SK-N-SH treated with all-trans-retinoic acid at 6 μM for 48 hours (cell line): ENCODE data around the gene HS3ST4.

Source experiments
- ATAC-seq: fragments of 200-7000 bp; cut with Tn5 transposase; 3 replicates; pipeline ENCODE4 v1.9.1; 2020; ENCODE audit warnings: mild to moderate bottlenecking, moderate library complexity
- ARNTL ChIP-seq: fragments of 450-650 bp; formaldehyde crosslinking; IDR thresholded peaks from 2 replicates; pipeline ENCODE4 v1.5.0; 2020; ENCODE audit warnings: low read depth, mild to moderate bottlenecking, moderate library complexity, borderline replicate concordance
- BACH2 ChIP-seq: fragments of 250-450 bp; sonication (Bioruptor Pico); IDR thresholded peaks from 2 replicates; pipeline ENCODE4 v1.9.0; 2021; ENCODE audit warnings: mild to moderate bottlenecking, borderline replicate concordance
- CSDC2 ChIP-seq: fragments of 250-450 bp; sonication (Bioruptor Pico); IDR thresholded peaks from 2 replicates; pipeline ENCODE4 v1.5.0; 2020; ENCODE audit warnings: mild to moderate bottlenecking, moderate library complexity
- ESRRG ChIP-seq: fragments of 250-450 bp; sonication (Bioruptor Pico); IDR thresholded peaks from 2 replicates; pipeline ENCODE4 v1.6.1; 2021; ENCODE audit warnings: mild to moderate bottlenecking
- GLIS3 ChIP-seq: fragments of 250-450 bp; sonication (Bioruptor Pico); IDR thresholded peaks from 2 replicates; pipeline ENCODE4 v1.5.0; 2020; ENCODE audit warnings: mild to moderate bottlenecking, moderate library complexity
- OSR1 ChIP-seq: fragments of 250-450 bp; sonication (Bioruptor Pico); IDR thresholded peaks from 2 replicates; pipeline ENCODE4 v1.8.0; 2022; ENCODE audit warnings: moderate library complexity, mild to moderate bottlenecking, inconsistent platforms
- PPARA ChIP-seq: fragments of 250-450 bp; sonication (Bioruptor Pico); IDR thresholded peaks from 2 replicates; pipeline ENCODE4 v1.5.0; 2020; ENCODE audit warnings: mild to moderate bottlenecking, borderline replicate concordance
- RARB ChIP-seq: fragments of 250-450 bp; sonication (Bioruptor Pico); IDR thresholded peaks from 2 replicates; pipeline ENCODE4 v1.8.0; 2021; ENCODE audit warnings: mild to moderate bottlenecking, moderate library complexity
- SNAI2 ChIP-seq: fragments of 250-450 bp; sonication (Bioruptor Pico); IDR thresholded peaks from 2 replicates; pipeline ENCODE4 v1.5.0; 2020; ENCODE audit warnings: mild to moderate bottlenecking, moderate library complexity
- TCF4 ChIP-seq: fragments of 250-450 bp; sonication (Bioruptor Pico); IDR thresholded peaks from 2 replicates; pipeline ENCODE4 v1.8.0; 2021; ENCODE audit warnings: mild to moderate bottlenecking, moderate library complexity, borderline replicate concordance
- TOX ChIP-seq: fragments of 250-450 bp; sonication (Bioruptor Pico); IDR thresholded peaks from 2 replicates; pipeline ENCODE4 v1.8.0; 2021; ENCODE audit warnings: mild to moderate bottlenecking, moderate library complexity, borderline replicate concordance
- ZC3H10 ChIP-seq: fragments of 250-450 bp; sonication (Bioruptor Pico); IDR thresholded peaks from 2 replicates; pipeline ENCODE4 v1.5.1; 2021; ENCODE audit warnings: mild to moderate bottlenecking, moderate library complexity
- ZFP3 ChIP-seq: fragments of 250-450 bp; sonication (Bioruptor Pico); IDR thresholded peaks from 2 replicates; pipeline ENCODE4 v1.5.0; 2020; ENCODE audit warnings: mild to moderate bottlenecking, moderate library complexity
- ZFP30 ChIP-seq: fragments of 450-650 bp; formaldehyde crosslinking; IDR thresholded peaks from 2 replicates; pipeline ENCODE4 v1.5.0; 2022; ENCODE audit warnings: mild to moderate bottlenecking, moderate library complexity
- ZNF565 ChIP-seq: fragments of 450-650 bp; formaldehyde crosslinking; conservative IDR thresholded peaks from 2 replicates; pipeline ENCODE4 v1.5.0; 2020; ENCODE audit warnings: low read depth, mild to moderate bottlenecking, moderate library complexity
- ZNF70 ChIP-seq: fragments of 450-650 bp; formaldehyde crosslinking; IDR thresholded peaks from 2 replicates; pipeline ENCODE4 v1.5.0; 2020; ENCODE audit warnings: mild to moderate bottlenecking, moderate library complexity
- ZNF8 ChIP-seq: fragments of 450-650 bp; formaldehyde crosslinking; IDR thresholded peaks from 2 replicates; pipeline ENCODE4 v1.5.0; 2020; ENCODE audit warnings: mild to moderate bottlenecking, moderate library complexity
- TF ChIP-seq, protein P1 (sequence below): fragments of 250-450 bp; sonication (Bioruptor Pico); IDR thresholded peaks from 2 replicates; pipeline ENCODE4 v1.5.0; 2020; ENCODE audit warnings: mild to moderate bottlenecking, moderate library complexity
- TF ChIP-seq, protein P2 (sequence below): fragments of 250-450 bp; sonication (Bioruptor Pico); IDR thresholded peaks from 2 replicates; pipeline ENCODE4 v1.5.1; 2021; ENCODE audit warnings: mild to moderate bottlenecking, moderate library complexity
- TF ChIP-seq, protein P3 (sequence below): fragments of 250-450 bp; sonication (Bioruptor Pico); IDR thresholded peaks from 2 replicates; pipeline ENCODE4 v1.8.0; 2021; ENCODE audit warnings: low read depth, mild to moderate bottlenecking, moderate library complexity, borderline replicate concordance
- TF ChIP-seq, protein P4 (sequence below): fragments of 250-450 bp; sonication (Bioruptor Pico); IDR thresholded peaks from 2 replicates; pipeline ENCODE4 v1.8.0; 2020; ENCODE audit warnings: mild to moderate bottlenecking, moderate library complexity, borderline replicate concordance
- TF ChIP-seq, protein P5 (sequence below): fragments of 250-450 bp; sonication (Bioruptor Pico); IDR thresholded peaks from 2 replicates; pipeline ENCODE4 v1.5.1; 2020; ENCODE audit warnings: low read depth, mild to moderate bottlenecking, moderate library complexity

The HS3ST4 gene

DNA sequence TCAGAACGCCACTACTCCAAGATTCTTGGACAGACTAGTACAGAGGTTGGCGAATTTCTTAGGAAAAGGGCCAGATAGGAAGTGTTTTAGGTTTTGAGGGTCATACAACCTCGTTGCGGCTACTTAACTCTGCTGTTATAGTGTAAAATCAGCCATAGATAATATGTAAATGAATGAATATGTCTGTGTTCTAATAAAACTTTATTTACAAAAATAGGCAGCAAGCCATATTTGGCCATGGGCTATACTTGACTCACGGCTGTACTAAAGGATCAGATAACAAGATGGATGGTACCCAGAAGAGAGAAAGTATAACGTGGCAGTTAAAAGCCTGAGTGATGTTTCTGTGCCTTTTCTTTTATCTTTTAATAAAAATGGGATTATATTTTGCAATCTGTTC lies 125.5 kb downstream of the HS3ST4 start:
- no peak for TF ChIP-seq OSR1 (CRISPR knock-in tag)
- no peak for TF ChIP-seq RARB (CRISPR knock-in tag)
- TF ChIP-seq GLIS3 (CRISPR knock-in tag) = no peak
- TF ChIP-seq ZFP3 (CRISPR knock-in tag) = no peak
- TF ChIP-seq ZNF8 = no peak
- TF ChIP-seq, protein P1, sequence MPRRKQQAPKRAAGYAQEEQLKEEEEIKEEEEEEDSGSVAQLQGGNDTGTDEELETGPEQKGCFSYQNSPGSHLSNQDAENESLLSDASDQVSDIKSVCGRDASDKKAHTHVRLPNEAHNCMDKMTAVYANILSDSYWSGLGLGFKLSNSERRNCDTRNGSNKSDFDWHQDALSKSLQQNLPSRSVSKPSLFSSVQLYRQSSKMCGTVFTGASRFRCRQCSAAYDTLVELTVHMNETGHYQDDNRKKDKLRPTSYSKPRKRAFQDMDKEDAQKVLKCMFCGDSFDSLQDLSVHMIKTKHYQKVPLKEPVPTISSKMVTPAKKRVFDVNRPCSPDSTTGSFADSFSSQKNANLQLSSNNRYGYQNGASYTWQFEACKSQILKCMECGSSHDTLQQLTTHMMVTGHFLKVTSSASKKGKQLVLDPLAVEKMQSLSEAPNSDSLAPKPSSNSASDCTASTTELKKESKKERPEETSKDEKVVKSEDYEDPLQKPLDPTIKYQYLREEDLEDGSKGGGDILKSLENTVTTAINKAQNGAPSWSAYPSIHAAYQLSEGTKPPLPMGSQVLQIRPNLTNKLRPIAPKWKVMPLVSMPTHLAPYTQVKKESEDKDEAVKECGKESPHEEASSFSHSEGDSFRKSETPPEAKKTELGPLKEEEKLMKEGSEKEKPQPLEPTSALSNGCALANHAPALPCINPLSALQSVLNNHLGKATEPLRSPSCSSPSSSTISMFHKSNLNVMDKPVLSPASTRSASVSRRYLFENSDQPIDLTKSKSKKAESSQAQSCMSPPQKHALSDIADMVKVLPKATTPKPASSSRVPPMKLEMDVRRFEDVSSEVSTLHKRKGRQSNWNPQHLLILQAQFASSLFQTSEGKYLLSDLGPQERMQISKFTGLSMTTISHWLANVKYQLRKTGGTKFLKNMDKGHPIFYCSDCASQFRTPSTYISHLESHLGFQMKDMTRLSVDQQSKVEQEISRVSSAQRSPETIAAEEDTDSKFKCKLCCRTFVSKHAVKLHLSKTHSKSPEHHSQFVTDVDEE = no peak
- ATAC-seq = no peak

DNA sequence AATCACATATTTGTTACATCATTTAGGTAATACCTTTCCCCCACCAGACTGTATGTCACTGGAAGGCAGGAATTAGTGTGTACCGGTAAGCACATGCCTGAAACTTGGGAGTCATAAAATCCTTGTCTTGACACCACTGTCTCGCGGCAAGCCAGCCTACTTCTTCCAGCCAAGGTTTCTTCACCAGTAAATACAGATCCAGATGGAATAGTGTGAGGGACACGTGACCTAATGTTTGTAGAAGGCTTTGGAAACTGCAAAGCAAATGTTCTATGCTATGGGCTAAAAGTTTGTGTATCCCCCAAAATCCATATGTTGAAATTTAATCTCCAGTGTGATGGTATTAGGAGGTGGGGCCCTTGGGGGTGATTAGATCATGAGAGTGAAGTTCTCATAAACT lies 126.1 kb downstream of the HS3ST4 start:
- no peak for ATAC-seq
- TF ChIP-seq ARNTL (CRISPR knock-in tag) (no peak), CSDC2 (CRISPR knock-in tag) (no peak), OSR1 (CRISPR knock-in tag) (no peak), ZNF565 (CRISPR knock-in tag) (no peak), ZC3H10 (no peak), ZFP30 (CRISPR knock-in tag) (no peak), SNAI2 (CRISPR knock-in tag) (no peak), ZNF8 (no peak), ZFP3 (CRISPR knock-in tag) (no peak), PPARA (no peak), TOX (CRISPR knock-in tag) (no peak), TCF4 (no peak)
- TF ChIP-seq, protein P2, sequence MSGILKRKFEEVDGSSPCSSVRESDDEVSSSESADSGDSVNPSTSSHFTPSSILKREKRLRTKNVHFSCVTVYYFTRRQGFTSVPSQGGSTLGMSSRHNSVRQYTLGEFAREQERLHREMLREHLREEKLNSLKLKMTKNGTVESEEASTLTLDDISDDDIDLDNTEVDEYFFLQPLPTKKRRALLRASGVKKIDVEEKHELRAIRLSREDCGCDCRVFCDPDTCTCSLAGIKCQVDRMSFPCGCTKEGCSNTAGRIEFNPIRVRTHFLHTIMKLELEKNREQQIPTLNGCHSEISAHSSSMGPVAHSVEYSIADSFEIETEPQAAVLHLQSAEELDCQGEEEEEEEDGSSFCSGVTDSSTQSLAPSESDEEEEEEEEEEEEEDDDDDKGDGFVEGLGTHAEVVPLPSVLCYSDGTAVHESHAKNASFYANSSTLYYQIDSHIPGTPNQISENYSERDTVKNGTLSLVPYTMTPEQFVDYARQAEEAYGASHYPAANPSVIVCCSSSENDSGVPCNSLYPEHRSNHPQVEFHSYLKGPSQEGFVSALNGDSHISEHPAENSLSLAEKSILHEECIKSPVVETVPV = no peak
- TF ChIP-seq, protein P3, sequence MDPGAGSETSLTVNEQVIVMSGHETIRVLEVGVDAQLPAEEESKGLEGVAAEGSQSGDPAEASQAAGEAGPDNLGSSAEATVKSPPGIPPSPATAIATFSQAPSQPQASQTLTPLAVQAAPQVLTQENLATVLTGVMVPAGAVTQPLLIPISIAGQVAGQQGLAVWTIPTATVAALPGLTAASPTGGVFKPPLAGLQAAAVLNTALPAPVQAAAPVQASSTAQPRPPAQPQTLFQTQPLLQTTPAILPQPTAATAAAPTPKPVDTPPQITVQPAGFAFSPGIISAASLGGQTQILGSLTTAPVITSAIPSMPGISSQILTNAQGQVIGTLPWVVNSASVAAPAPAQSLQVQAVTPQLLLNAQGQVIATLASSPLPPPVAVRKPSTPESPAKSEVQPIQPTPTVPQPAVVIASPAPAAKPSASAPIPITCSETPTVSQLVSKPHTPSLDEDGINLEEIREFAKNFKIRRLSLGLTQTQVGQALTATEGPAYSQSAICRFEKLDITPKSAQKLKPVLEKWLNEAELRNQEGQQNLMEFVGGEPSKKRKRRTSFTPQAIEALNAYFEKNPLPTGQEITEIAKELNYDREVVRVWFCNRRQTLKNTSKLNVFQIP (CRISPR knock-in tag) = no peak

DNA sequence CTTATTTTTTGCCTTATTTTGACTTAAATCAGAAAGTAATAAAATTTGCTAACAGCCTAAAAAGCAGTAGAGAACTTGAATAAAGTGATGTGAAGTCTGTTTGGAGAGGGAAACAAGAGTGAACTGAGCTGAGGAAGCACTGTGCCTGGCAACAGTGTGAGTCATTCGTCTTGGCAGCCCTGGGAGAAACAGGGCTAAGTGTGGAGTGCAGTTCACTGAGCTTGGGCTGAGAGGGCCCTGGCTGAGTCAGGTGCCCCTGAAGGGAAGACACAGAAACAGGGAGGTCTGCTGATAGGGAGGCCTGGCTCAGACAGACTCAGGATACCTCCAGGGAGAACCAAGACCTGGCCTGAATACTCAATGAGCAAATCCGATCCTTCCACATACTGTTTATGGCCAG lies 132.1 kb downstream of the HS3ST4 start:
- ATAC-seq = no peak
- TF ChIP-seq PPARA = no peak
- TF ChIP-seq CSDC2 (CRISPR knock-in tag) = no peak
- no peak for TF ChIP-seq TCF4
- TF ChIP-seq, protein P3 (CRISPR knock-in tag) = no peak
- TF ChIP-seq, protein P4, sequence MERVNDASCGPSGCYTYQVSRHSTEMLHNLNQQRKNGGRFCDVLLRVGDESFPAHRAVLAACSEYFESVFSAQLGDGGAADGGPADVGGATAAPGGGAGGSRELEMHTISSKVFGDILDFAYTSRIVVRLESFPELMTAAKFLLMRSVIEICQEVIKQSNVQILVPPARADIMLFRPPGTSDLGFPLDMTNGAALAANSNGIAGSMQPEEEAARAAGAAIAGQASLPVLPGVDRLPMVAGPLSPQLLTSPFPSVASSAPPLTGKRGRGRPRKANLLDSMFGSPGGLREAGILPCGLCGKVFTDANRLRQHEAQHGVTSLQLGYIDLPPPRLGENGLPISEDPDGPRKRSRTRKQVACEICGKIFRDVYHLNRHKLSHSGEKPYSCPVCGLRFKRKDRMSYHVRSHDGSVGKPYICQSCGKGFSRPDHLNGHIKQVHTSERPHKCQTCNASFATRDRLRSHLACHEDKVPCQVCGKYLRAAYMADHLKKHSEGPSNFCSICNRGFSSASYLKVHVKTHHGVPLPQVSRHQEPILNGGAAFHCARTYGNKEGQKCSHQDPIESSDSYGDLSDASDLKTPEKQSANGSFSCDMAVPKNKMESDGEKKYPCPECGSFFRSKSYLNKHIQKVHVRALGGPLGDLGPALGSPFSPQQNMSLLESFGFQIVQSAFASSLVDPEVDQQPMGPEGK (CRISPR knock-in tag) = no peak
- TF ChIP-seq GLIS3 (CRISPR knock-in tag) = no peak
- TF ChIP-seq BACH2 (CRISPR knock-in tag) = no peak
- TF ChIP-seq ARNTL (CRISPR knock-in tag) = no peak
- TF ChIP-seq ZC3H10 = no peak

DNA sequence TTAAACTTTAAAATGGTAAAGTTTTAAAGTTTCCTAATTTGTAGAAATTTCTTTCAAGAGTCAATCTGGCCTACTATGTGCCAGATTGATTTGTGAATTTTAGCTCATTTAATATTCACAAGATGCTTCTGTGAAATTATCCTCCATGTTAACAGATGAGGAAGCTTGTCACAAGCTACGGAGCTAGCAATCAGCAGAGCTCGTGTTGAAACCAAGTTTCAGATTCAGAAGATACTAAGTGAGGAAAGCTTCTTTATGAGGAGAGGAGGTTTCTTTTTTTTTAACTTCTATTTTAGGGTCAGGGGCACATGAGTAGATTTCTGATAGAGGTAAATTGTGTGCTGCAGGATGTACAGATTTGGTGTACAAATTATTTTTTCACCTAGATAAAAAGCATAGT lies 135.9 kb downstream of the HS3ST4 start:
- TF ChIP-seq, protein P5, sequence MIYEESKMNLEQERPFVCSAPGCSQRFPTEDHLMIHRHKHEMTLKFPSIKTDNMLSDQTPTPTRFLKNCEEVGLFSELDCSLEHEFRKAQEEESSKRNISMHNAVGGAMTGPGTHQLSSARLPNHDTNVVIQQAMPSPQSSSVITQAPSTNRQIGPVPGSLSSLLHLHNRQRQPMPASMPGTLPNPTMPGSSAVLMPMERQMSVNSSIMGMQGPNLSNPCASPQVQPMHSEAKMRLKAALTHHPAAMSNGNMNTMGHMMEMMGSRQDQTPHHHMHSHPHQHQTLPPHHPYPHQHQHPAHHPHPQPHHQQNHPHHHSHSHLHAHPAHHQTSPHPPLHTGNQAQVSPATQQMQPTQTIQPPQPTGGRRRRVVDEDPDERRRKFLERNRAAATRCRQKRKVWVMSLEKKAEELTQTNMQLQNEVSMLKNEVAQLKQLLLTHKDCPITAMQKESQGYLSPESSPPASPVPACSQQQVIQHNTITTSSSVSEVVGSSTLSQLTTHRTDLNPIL (CRISPR knock-in tag) = no peak
- TF ChIP-seq ESRRG (CRISPR knock-in tag) = no peak
- TF ChIP-seq SNAI2 (CRISPR knock-in tag) = no peak
- TF ChIP-seq ZNF70 = no peak
- ATAC-seq = no peak
